Suprapubic skin (tissue), 3 donors: ENCODE measurements around the gene SLC25A24.

ENCODE experiments used
- EP300 ChIP-seq: sonication (generic); formaldehyde crosslinking; IDR thresholded peaks from one replicate; pipeline ENCODE4 v1.6.1; 2017; ENCODE audit warnings: antibody characterized with exemption
- TF ChIP-seq, protein P1 (sequence below), 2 donors: fragments of 200-600 bp in 1 of 2; fragments of 450-650 bp in 1 of 2; sonication (generic) in 1 of 2; IDR thresholded peaks; one replicate each; pipeline ENCODE4 v1.5.1; 2016 to 2019; ENCODE audit warnings: antibody characterized with exemption in 2 of 2, mild to moderate bottlenecking in 1 of 2, moderate library complexity in 1 of 2

DNA sequence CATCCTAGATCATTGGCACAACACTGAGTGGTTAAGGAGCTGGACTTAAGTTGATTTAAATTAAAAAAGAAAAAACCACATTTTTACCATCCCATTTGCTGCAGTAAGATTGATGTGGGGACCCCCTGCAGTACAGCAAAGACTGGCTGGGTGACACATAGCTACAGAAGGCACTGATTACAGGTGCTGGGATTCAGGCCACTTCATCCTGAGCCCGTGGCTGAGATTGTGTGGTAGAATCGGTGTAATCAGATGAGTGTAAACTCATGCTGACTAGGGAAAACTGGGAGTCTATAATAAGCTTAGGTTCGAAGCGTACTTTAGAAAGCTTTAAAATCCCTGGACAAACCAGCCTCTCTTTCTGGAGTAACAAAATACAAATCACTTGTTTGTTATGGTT is 70.1 kb downstream of the SLC25A24 start:
- no peak for TF ChIP-seq EP300
- TF ChIP-seq, protein P1, sequence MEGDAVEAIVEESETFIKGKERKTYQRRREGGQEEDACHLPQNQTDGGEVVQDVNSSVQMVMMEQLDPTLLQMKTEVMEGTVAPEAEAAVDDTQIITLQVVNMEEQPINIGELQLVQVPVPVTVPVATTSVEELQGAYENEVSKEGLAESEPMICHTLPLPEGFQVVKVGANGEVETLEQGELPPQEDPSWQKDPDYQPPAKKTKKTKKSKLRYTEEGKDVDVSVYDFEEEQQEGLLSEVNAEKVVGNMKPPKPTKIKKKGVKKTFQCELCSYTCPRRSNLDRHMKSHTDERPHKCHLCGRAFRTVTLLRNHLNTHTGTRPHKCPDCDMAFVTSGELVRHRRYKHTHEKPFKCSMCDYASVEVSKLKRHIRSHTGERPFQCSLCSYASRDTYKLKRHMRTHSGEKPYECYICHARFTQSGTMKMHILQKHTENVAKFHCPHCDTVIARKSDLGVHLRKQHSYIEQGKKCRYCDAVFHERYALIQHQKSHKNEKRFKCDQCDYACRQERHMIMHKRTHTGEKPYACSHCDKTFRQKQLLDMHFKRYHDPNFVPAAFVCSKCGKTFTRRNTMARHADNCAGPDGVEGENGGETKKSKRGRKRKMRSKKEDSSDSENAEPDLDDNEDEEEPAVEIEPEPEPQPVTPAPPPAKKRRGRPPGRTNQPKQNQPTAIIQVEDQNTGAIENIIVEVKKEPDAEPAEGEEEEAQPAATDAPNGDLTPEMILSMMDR (IDR thresholded peaks at IDR 0.05): no peak
